ENCODE results near the gene ZNF860.

GRCh38 chr3:31985831-31986230 lies 4.3 kb downstream of the ZNF860 start:
- TF ChIP-seq CTCF (IDR thresholded peaks at IDR 0.05) (no peak), POLR2A (IDR thresholded peaks at IDR 0.05) (no peak)
